Ovary (tissue), 9 donors: Measurements from ENCODE around the gene CPLX3. TPM values are rescaled to one million over a fixed set of nuclear protein-coding genes. Genes with fewer than 3 reads are reported as not detected.

ENCODE experiments used
- DNase-seq, 5 donors: peaks; one replicate each; pipeline ENCODE4 v3.0.0-alpha.2; 2019 to 2020
- H3K27ac ChIP-seq, 2 donors: fragments of 200-600 bp; one replicate each; pipeline versions ENCODE4 v1.5.1 to v1.8.0; 2019 to 2022
- H3K27me3 ChIP-seq: fragments of 200-600 bp; one replicate; pipeline ENCODE4 v1.8.0; 2022
- H3K36me3 ChIP-seq: fragments of 200-600 bp; sonication (generic); one replicate; pipeline ENCODE4 v1.5.1; 2019
- H3K4me1 ChIP-seq: one replicate; pipeline ENCODE4 v1.8.1; 2013; ENCODE audit warnings: mild to moderate bottlenecking, moderate library complexity; ENCODE audit not compliant: insufficient read depth
- H3K4me3 ChIP-seq: fragments of 200-600 bp; sonication (generic); one replicate; pipeline ENCODE4 v1.5.1; 2017
- H3K9me3 ChIP-seq, 2 donors: fragments of 200-600 bp in 1 of 2; sonication (generic) in 1 of 2; one replicate each; pipeline versions ENCODE4 v1.5.1 to v1.8.1; 2013 to 2019; ENCODE audit warnings: mild to moderate bottlenecking in 1 of 2, moderate library complexity in 1 of 2
- EP300 ChIP-seq: sonication (generic); formaldehyde crosslinking; IDR thresholded peaks from one replicate; pipeline ENCODE4 v1.6.1; 2017; ENCODE audit warnings: antibody characterized with exemption
- POLR2A ChIP-seq: fragments of 450-650 bp; IDR thresholded peaks from one replicate; pipeline ENCODE4 v1.6.1; 2017; ENCODE audit warnings: antibody characterized with exemption, mild to moderate bottlenecking, moderate library complexity
- WGBS, 3 donors: extraction: QIAGEN DNeasy Blood & Tissue Kit in 1 of 3; methylation state at CpG; one replicate each; pipeline versions ENCODE4 v1.1.5 to v1.1.7; 2013 to 2017; 5-methylcytosine and 5-hydroxymethylcytosine counted together
- intact Hi-C, 4 donors: fragments of 100-400 bp; cut with DNase I; formaldehyde crosslinking; loops; one replicate each; pipeline versions ENCODE4 v1.11.0 to v1.15.1; 2022 to 2023
- polyA plus RNA-seq, 2 donors: library from polyadenylated mRNA; stranded (reverse); fragments of 200-250 nt in 1 of 2; fragments of 350-450 nt in 1 of 2; fragmentation: Illumina TruSeq in 1 of 2; extraction: RNeasy Lipid Tissue Mini Kit (QIAGEN cat#74804) in 1 of 2; gene quantifications; one replicate each; pipeline ENCODE4 v1.2.3, GENCODE V29; 2013 to 2014
- total RNA-seq, 7 donors: library from RNA; depleted of rRNA in 2 of 7; stranded (reverse); fragments of >200 nt in 2 of 7; fragmentation: NEBNext Ultra II Directional in 3 of 7; extraction: Animal tissue kit (Norgen Biotek cat#: 25700) in 3 of 7; gene quantifications; one replicate each; pipeline versions ENCODE4 v1.1.0 to v1.2.4, GENCODE V29; 2016 to 2023
- TF ChIP-seq, protein P1 (sequence below), 3 donors: fragments of 450-650 bp in 2 of 3; fragments of 200-600 bp in 1 of 3; IDR thresholded peaks; one replicate each; pipeline versions ENCODE4 v1.5.1 to v1.8.0; 2016 to 2022; ENCODE audit warnings: antibody characterized with exemption in 3 of 3, mild to moderate bottlenecking in 1 of 3
- donor health status: DM: no; HTN: no; CAD: no; lungs with moderate emphysema.
- donor health status: DM: no; HTN: no; CAD: no.
- donor health status: Bipolar disorder and iron deficiency.
- donor health status: DM: yes; HTN: yes; CAD: no.
- donor health status: DM: no; HTN: no; CAD: no.
- donor health status: DM: yes; HTN: yes; CAD: no.

Gene CPLX3
- total and polyA plus RNA-seq, 9 donors: not detected

DNA sequence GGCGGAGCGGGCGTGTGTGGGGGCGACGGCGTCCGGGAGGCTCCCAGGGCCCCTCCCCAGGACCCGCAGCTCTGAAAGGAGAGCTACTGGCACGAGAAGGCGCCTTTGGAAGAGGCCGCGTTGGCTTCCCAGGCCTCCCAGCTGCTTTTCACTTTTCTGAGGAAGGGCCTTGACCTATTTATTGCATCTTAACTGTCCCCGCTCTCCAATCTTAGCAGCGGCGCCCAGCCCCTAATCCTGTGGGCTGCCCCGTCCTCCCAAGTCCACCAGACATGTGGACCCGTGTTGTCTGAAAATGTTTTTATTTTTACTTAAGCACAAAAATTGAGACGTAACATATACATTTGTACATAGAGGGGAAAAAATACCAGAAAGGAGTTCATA is 17.0 kb downstream of the CPLX3 start:
- H3K9me3 ChIP-seq: no peaks in the 10 kb centered on the region
- intact Hi-C loops: loop anchor here in 2 of 4 donors (5.0 to 10.0 kb wide), 2 partner anchors 61 kb away; partner anchors contain the start of genes CSK (in 1 of the 2) and FAM219B (in 1 of the 2)

DNA sequence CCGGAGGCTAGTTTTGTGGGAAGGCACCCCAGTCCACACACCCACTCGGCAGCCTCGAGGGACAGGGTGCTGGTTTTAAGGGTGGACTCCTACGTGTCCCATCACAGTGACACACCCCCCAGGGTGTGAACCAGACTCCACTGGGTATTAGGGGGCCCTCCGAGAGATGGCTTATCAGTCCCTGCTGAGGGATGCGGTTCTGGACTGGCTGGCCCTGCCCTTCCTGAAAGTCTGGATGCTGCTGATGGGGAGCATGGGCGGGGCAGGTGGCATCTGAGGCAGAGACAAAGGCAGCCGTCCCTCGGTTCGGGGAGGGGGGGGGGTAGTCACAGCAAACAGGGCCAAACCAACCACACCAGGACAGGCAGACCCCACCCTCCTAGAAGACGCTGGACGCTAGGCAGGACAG is 17.5 kb downstream of the CPLX3 start:
- Histone ChIP-seq H3K27ac (peak overlapping the region; percentile 69 to 90), H3K27me3 (no peaks in the 10 kb centered on the region), H3K4me1 (peaks cover 4% of the 10 kb centered on the region), H3K9me3 (no peaks in the 10 kb centered on the region), H3K4me3 (no peak overlapping the region), H3K36me3 (no peaks in the 10 kb centered on the region)
- intact Hi-C loops: loop anchor here in 2 of 4 donors (5.0 to 10.0 kb wide), 2 partner anchors 61 to 62 kb away; partner anchors contain the start of genes CSK (in 1 of the 2) and FAM219B (in 1 of the 2)
- 44 to 55% (median 50%) methylated on average over 12 of the region's 12 CpGs for whole genome bisulfite sequencing, 3 donors
- DNase-seq: peak in 3 of 5 donors; percentile 40 to 49 (median 41)
- TF ChIP-seq POLR2A (no peak), EP300 (no peak)
- TF ChIP-seq, protein P1, sequence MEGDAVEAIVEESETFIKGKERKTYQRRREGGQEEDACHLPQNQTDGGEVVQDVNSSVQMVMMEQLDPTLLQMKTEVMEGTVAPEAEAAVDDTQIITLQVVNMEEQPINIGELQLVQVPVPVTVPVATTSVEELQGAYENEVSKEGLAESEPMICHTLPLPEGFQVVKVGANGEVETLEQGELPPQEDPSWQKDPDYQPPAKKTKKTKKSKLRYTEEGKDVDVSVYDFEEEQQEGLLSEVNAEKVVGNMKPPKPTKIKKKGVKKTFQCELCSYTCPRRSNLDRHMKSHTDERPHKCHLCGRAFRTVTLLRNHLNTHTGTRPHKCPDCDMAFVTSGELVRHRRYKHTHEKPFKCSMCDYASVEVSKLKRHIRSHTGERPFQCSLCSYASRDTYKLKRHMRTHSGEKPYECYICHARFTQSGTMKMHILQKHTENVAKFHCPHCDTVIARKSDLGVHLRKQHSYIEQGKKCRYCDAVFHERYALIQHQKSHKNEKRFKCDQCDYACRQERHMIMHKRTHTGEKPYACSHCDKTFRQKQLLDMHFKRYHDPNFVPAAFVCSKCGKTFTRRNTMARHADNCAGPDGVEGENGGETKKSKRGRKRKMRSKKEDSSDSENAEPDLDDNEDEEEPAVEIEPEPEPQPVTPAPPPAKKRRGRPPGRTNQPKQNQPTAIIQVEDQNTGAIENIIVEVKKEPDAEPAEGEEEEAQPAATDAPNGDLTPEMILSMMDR (IDR thresholded peaks at IDR 0.05): no peak

More for the DNA sequence above, 17.0 kb downstream of the CPLX3 start:
- peak overlapping the region; percentile 69 to 90 for H3K27ac ChIP-seq
- no peaks in the 10 kb centered on the region for H3K27me3 ChIP-seq
- 2 to 9% (median 3%) methylated on average over 18 of the region's 18 CpGs for WGBS, 3 donors
- DNase-seq: no peak
- H3K4me1 ChIP-seq: peaks cover 4% of the 10 kb centered on the region
- peak overlapping the region; percentile 57 for H3K4me3 ChIP-seq
- TF ChIP-seq, protein P1 (IDR thresholded peaks at IDR 0.05): no peak
- TF ChIP-seq EP300 (no peak), POLR2A (no peak)
- H3K36me3 ChIP-seq: no peaks in the 10 kb centered on the region

DNA sequence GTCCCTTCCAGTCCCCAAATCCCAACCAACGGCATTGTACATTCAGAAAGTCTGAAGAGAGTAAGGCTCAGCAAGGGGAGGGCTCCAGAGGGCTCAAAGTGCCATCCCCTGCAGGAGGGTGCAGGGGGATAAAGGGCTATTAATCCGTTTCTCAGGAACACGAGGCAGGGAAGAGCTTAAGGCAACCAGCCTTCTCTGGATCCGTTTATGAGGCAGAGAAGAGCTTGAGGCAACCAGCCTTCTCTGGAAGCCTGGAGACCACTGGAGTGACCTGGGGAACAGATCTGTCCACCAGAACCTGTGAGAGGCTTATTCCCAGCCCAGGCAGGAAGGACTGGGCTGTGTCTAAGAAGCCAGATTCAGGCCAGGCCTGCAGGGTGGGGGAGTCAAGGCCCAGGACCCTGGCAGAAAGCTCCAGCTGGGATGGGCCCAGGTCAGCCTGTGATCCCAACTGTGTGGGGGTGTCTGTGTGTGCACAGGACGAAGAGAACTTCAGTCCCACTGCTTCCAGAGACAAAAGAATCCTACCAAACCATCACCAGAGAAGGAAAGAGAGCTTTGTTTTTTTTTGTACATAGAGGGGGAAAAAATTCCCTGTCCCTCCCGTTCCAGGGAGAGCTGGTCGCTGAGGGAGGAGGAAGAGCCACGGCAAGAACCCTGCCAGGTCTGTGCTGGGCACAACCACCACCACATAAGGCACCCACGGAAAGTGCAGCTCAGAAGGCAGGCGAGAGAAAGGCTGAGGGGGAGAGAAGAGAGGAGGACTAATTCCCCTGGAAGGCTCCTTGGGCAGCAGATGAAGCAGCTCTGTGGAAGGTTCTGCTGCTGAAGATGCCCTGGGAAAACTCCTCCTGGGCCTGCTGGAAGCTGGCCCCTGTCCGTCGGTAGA is 18.1 kb downstream of the CPLX3 start:
- Histone ChIP-seq H3K4me3 (no peak overlapping the region), H3K4me1 (peaks cover 4% of the 10 kb centered on the region)
- WGBS, 3 donors: 36 to 46% (median 44%) methylated on average over 12 of the region's 12 CpGs

DNA sequence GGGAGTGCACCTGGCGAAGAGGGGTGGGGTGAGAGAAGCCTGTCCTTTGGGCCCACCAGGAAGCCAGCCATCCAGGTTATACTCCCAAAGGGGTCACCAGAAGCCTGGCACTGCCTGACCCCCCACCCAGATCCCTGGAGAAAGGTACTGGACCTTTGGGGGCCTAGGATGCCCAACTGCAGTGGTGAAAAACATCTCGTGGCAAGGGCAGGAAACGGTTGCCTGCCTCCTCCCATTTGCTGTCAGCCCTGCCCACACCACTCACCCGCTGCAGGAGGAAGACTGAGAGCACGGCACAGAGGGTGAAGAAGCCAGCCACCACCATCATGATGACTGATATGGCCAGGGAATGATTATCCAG is 18.8 kb downstream of the CPLX3 start:
- TF ChIP-seq EP300: no peak
- no peak for TF ChIP-seq POLR2A
- TF ChIP-seq, protein P1 (IDR thresholded peaks at IDR 0.05): no peak
- no peaks in the 10 kb centered on the region for H3K36me3 ChIP-seq
- peak overlapping the region in 1 of 2 donors; percentile 90 for H3K27ac ChIP-seq
- intact Hi-C loops: loop anchor here in 1 of 4 donors (10.0 kb wide), 1 partner anchor 60 kb away; the partner anchor contains the start of gene FAM219B
- H3K27me3 ChIP-seq: no peaks in the 10 kb centered on the region
- H3K4me3 ChIP-seq: no peak overlapping the region
- peaks cover 4% of the 10 kb centered on the region for H3K4me1 ChIP-seq
- no peak for DNase-seq
- H3K9me3 ChIP-seq: no peaks in the 10 kb centered on the region
- 61 to 82% (median 78%) methylated on average over 5 of the region's 5 CpGs for WGBS, 3 donors

More for the DNA sequence above, 18.1 kb downstream of the CPLX3 start:
- no peaks in the 10 kb centered on the region for H3K27me3 ChIP-seq
- H3K36me3 ChIP-seq: no peaks in the 10 kb centered on the region
- DNase-seq: peak in 4 of 5 donors; percentile 47 to 81 (median 69)
- intact Hi-C loops: loop anchor here in 2 of 4 donors (5.0 to 10.0 kb wide), 2 partner anchors 60 to 62 kb away; partner anchors contain the start of genes CSK (in 1 of the 2) and FAM219B (in 1 of the 2)
- TF ChIP-seq POLR2A (no peak), EP300 (no peak)
- TF ChIP-seq, protein P1 (IDR thresholded peaks at IDR 0.05): no peak
- H3K27ac ChIP-seq: peak overlapping the region; percentile 69 to 90
- no peaks in the 10 kb centered on the region for H3K9me3 ChIP-seq
